ENCODE data around the gene ZNG1F.
"Not testable (repeated sequence)": the region's sequence is repeated elsewhere in the genome, so short reads cannot be mapped to it uniquely, and the experiment has no call there.

The ZNG1F gene

DNA sequence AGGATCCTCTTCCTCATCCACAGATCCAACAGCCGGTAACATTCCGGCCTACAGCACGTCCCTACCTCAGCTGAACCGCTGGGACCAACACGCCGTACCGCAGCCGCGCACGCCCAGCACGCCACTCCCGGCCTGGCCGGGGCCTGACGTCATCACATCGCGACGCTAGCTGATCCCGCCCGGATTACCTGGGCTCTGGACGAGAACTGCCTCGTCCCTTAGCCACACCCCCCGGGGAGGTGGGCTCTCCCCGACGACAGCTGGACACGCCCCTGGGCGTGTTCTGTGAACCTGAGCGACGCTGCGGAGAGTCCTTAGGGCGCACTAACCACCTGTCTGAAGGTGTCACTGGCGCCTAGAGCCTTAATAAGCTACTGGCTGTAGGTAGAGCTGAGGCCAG, at the start of gene ZNG1F:
Gene ZNG1F, minus strand, starts transcription at position 101 of the 400 bp plus-strand sequence. Its CDS starts 59 bp downstream, at position 42.
- DNase-seq: not testable (repeated sequence)

DNA sequence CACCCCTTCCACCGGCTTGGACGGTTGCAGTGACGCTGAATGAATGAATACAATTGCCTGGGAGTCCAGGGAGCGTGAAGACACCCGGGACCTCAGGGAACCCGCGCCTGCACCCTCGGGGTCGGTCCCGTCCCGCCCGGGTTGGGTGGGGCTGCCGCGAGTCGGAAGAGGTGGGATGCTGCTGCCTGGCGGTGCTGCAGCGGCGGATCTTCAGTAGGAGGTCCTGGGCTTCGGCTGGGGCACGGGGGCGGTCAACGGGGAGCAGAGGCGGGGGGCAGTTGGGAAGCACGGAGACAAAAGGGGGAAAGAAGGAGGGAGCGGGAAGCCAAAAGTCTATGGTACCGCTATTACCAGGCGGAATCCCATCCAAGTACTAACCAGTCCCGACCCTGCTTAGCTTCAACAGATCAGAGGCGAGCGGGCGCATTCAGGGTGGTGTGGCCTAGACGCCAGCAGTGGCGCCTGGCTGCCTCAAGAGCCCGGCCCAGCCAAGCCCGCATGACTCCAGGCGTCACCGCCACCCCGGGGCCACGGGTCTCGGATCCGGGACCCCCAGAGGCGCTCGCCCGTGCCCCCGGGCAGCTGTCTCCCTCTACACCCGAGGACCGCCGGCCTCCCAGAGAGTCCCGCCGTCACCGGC, 48.1 kb upstream of the ZNG1F start:
- peak; percentile 69 to 73 for DNase-seq

DNA sequence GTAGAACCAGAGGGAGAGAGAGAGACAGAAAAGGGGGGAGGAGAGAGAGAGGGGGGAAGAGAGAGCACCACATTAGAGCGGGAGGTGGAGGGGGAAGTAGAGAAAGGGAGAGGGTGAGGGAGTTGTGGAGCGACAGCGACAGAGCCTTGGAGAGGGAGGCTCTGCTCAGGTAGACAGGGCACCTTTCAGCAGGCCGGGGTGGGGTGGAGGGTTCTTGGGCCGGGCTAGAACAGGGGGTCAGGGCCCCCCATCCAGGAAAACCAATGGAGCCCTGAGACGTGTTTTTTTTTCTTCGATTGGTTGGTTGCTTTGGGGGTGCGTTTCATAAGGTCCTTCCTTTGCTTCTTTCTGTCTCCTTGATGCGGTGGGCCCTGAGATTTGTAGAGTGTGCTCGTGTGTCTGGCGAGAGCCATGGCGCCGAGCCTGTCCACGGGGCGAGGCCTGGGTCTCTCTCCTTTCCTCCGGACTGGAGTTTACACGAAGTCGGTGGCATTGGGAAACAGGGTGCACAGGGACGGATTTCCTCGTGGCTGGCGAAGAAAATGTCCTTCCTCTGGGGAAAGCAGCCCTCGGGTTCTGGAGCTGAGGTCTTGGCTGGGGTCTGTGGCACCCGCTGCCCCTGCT, 47.5 kb upstream of the ZNG1F start:
- not testable (repeated sequence) for DNase-seq

DNA sequence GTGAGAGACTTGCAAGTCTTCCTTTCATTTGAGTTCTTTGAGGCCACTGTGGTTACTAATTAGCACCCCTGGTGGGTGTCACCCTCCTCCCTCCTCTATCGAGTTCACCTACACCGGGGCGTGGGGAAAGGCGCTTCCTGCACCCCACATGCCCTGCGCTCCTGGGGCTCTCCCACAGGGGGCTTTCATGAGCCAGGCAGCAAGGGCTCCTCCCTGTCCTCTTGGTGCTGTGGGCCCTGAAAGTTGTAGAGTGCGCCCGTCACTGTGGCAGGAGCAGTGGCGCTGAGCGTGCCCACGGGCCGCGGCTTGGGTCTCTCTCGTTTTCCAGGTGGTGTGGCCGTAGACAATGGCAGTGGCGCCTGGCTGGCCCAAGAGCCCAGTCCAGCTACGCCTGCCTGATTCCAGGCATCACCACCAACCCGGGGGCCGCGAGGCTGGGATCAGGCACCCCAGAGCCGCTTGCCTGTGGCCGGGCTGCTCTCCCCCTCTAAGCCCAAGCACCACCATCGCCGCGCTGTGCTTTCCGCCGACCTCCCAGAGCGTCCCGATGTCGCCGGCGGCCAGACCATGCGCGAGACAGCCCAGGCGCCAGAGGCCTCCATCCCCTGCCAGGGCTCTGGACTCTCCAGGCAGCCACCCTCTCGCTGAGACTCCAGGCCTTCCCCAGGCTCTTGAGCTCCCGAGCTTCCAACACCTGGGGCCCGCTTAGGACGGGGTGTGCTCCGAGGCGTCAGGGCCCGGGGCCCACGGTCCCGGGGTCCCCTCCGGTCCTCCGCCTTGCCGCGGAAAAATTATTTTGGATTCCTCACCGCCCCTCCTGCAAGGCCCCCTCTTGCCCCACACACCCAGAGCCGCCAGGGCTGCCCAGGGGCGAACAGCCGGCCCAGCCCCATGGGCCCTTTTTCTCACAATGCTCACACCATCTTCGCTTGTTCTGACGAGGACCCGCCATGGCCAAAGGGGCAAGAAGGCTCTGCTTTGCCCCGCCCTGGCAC, 46.0 kb upstream of the ZNG1F start:
- DNase-seq: peak; percentile 54 to 61

DNA sequence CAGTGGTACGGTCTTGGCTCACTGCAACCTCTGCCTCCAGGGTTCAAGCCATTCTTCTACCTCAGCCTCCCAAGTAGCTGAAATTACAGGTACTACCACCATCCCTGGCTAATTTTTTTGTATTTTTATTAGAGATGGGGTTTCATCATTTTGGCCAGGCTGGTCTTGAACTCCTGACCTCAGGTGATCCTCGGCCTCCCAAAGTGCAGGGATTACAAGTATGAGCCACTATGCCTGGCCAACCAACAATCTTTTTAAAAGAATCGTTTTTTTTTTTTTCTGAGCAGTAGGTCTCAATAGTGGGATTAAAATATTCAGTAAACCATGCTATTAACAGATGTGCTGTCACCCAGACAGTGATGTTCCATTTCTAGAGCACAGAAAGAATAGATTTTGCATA, 45.1 kb upstream of the ZNG1F start:
- not testable (repeated sequence) for DNase-seq

DNA sequence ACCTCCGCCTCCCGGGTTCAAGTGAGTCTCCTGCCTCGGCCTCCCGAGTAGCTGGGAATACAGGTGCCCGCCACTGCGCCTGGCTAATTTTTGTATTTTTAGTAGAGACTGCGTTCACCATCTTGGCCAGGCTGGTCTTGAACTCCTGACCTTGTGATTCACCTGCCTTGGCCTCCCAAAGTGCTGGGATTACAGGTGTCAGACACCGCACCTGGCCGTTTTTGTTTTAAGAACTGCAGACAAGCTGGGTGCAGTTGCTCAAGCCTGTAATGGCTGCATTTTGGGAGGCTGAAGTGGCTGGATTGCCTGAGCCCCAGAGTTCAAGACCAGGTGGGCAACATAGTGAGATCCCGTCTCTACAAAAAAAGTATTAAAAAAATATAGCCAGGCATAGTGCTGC, 43.2 kb upstream of the ZNG1F start:
- DNase-seq: not testable (repeated sequence)

DNA sequence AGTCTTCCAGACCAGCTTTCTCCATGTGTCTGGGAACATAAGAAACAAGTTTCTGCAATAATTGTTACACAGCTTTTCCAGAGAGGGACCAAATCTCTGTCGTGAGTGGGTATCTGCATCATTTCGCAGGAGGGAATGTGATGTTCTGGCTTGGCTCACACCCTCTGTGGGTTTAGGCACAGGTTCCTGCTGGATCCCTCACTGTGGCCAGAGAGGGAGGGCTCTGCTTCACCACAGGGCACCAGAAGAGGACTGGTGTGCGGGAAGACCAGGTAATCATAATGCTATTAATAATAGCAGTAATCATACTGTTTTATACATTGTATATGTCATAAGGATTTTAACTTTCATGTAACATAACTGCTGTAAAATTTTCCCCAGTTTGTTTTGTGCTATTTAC, 41.3 kb upstream of the ZNG1F start:
- not testable (repeated sequence) for DNase-seq

DNA sequence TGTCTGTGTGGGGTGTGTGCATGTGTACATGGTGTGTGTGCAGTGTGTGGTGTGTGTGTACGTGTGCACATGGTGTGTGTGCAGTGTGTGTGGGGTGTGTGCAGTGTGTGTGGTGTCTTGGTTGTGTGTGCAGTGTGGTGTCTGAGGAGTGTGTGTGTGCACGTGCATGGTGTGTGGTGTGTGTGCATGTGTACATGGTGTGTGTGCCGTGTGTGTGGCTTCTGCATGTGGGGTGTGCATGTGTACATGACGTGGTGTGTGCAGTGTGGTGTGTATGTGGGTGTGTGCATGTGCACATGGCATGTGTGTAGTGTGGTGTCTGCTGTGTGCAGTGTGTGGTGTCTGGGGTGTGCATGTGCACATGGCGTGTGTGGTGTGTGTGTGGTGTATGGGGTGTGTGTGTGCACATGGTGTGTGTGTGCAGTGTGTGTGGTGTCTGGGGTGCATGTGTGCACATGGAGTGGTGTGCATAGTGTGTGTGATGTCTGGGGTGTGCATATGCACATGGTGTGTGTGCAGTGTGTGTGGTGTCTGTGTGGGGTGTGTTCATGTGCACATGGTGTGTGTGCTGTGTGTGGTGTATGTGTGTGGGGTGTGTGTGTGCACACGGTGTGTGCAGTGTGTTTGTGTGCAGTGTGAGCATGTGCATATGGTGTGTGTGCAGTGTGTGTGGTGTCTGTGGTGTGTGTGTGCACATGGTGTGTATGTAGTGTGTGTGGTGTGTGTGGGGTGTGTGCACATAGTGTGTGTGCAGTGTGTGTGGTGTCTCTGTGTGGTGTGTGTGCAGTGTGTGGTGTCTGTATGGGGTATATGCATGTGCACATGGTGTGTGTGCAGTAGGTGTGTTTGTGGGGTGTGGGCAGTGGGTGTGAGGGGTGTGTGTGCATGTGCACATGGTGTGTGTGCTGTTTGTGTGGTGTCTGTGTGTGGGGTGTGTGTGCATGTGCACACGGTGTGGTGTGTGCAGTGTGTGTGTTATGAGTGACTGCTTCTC, 40.6 kb upstream of the ZNG1F start:
- no peak for DNase-seq

DNA sequence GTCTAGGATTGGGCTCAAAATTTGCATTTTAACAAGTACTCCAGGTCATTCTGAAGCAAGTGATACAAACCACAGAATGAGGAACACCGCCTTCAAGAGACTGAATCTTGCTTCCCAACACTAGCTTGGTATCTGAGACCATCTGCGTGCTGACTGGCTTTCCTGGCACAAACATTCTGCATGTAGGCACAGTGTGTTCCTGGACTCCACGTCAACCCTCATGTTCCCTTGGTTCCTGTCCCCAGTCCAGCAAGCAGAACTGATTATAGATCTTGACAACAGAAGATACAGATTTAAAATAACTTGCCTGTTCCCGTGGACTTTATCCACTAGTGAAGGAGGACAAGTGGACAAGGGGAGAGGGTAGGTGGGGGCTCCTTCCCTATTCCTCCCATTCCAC, 30.7 kb upstream of the ZNG1F start:
- not testable (repeated sequence) for DNase-seq

DNA sequence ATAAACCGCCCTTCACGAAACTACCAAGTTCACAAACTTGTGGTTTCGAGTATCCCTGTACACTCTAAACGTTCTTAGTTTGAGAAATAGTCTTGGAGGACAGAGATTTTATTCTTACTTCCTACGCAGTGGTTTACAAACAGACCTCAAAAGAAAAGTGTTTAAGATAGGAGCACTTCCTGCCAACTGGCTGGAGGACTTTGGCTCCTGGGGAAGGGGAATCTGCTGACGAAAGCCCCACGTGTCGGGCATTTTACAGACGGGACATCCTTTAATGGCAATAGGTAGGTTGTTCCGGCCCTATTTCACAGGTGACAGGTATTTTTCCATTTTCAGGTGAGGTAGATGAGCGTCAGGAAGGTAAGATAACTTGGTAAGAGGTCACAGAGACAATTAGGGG, 678 bp downstream of the ZNG1F start:
- DNase-seq: not testable (repeated sequence)

DNA sequence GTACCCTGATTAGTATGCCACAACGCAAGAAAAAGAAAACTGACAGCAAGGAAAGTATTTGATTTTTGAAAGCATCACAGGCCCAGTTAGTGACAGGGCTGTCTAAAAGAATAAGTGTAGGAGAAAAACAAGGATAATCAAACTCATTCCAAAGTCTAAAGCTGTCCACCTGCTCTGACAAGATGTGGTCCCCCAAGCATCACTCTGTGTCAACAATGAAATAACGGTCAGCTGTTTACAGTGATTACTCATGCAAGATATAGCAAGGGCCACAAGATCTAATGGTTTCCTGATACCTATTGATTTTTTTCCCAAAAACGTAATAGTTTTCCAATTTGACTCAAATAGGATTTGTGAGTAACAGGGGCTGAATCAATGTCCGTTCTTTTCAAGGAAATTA, 14.1 kb downstream of the ZNG1F start:
- DNase-seq: not testable (repeated sequence)

DNA sequence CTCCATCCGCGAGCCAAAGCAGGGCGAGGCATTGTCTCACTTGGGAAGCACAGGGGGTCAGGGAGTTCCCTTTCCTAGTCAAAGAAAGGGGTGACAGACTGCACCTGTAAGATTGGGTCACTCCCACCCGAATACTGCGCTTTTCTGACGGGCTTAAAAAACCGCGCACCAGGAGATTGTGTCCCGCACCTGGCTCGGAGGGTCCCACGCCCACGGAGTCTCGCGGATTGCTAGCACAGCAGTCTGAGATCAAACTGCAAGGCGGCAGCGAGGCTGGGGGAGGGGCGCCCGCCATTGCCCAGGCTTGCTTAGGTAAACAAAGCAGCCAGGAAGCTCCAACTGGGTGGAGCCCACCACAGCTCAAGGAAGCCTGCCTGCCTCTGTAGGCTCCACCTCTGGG, 39.0 kb downstream of the ZNG1F start:
- DNase-seq: not testable (repeated sequence)

DNA sequence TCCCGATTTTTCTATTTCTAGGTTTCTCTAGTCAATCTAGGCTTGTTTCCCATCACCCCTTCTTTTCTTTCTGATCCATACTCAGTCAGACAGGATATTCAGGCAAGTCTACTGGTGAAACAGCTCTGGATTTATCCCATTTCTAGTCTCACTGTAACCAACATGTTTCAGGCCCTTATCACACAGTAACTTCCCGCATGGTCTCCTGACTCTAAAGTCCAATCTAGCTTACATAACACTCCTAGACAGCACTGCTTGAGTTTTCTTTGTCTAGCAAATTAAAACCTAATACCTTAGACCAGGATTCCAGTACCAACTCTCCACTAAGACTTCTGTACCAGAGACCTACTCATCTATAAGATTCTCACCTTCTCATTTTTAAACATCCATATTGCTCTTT, 47.2 kb downstream of the ZNG1F start:
- not testable (repeated sequence) for DNase-seq

DNA sequence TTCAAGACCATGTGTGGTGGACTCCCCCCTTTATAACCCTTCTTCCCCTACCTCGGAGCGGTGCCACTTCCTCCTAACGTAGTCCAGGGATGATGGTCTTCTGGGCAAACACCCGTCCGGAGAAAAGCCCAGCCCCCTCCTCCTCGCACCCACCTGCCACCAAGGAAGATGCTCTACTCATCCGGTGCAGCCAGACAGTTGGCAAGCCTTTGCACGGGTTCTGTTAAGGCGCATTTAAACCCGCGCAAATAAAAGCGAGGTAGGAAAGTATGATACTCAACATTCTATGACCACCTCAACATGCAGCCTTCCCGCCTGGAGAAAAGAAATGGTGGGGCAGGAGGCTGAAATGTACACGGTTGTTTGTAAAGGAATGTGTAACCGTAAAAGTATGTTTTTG, 60.5 kb downstream of the ZNG1F start, which contains the start of gene FOXD4L6:
Gene FOXD4L6, minus strand, starts transcription at position 101 of the 400 bp plus-strand sequence. CDS start 298 bp downstream, outside the sequence.
- DNase-seq: not testable (repeated sequence)

DNA sequence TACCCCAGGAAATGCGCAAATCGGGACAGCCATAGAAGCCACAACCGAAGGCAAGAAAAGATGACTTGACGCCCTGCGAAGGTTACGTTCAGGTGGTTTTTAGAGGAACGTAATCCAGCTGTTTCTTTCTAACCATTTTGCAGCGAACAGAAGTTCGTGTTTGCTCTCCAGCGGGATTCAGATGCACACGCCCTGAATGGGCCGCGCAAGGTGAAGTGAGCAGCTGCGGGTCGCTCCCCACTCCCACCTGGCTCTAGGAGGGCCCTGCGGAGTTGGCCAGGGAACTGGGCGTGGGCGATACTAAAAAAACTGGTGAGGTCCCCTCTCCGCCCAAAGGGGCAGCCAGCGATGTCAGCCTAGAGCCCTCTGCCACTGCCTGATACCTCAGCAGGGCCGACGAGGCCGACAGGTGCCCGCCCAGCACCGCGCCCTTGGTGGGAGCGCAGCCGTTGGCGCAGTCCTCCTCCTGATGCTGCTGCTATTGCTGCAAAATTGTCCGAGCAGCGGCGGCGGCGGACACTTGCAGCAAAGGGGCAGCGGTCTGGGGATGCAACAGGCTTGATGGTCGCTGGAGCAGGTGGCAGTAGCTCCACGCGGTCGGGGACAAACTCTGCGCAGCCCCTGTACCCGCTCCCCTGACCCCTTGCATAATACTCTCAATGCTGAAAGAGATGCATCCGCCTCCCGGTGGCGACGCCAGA, 62.2 kb downstream of the ZNG1F start:
- DNase-seq: not testable (repeated sequence)

DNA sequence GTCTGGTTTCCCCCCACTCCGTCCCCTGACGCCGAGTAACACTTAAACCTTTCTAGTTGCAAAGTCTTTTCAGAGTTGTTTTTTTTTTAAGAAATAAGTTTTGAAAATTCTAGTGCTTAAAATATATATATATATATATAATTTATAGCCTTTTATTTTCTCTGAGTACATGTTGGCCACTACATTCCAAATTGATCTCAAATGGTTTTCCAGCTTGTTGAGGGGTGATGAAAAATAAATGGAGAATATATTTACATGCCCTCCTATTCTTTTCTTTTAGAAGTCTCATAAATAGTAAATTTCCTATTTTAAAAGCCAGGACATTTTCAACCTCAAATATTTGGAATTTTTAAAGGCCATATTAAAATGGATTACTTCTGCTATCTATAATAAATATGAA, 63.2 kb downstream of the ZNG1F start:
- DNase-seq: not testable (repeated sequence)

DNA sequence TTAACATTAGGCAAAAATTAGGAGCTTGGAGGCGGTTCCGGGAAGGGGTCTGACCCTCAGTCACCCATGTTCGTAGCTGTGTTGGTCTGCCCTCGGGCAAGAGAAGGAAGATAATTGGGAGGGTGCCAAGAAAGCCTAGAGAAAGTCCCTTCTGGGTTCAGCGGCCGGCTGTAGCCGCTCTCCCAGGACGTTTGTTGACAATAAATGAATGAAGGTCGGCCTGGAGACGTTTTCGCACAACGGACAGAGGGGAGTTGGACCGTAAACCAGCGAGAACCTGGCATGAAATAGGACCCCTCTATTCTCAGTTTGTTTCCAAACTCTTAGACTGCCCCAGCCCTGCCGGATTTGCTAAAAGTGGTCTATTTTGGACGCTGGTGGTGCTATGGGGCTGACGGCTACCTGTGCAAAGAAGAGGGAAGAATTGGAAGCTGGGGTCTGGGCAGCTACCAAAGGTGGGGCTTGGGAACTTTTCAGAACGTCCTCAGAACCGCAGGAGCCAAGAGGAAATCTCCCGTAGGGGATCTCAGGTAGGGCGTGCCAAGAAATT, 63.9 kb downstream of the ZNG1F start:
- DNase-seq: not testable (repeated sequence)

DNA sequence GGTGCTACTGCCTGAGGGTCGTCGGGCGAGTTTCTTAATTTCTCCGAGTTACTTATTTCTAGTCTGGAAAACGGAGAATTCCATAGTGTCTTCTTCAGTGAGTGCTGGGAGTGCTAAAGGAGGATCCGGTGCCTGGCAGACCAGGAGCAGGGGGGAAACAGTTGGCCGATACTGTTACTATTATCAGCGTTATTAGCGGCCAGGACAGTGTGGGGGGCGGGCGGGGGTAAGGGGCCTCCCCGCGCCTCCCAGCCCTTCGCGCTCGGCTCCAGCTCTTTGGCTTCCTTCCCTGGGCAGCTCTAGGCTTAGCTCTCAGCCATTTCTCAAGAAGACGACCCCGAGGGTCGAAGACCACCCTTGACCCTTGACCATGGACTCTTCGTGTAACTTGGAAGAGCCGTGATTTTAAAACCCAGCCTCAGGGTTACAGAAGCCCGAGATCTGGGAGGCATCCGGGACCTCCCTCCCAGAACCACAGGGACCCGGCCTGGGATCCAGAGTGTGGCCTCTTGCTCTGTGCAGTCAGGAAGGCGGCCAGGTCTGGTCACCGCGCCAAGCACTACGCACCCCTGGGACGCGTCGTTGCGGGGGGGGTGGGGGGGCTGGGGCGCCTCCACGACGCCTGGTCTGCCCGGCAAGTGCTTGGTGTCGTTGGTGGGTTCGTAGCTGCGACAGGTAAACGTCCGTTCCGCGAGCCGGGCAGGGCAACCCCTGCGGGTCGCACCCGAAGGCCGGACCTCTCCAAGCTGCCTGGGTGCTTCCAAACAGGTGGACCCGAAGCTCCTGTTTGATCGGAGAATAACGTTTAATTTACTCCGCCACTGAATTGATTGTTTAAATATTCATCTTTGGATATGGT, 64.6 kb downstream of the ZNG1F start:
- DNase-seq: not testable (repeated sequence)

DNA sequence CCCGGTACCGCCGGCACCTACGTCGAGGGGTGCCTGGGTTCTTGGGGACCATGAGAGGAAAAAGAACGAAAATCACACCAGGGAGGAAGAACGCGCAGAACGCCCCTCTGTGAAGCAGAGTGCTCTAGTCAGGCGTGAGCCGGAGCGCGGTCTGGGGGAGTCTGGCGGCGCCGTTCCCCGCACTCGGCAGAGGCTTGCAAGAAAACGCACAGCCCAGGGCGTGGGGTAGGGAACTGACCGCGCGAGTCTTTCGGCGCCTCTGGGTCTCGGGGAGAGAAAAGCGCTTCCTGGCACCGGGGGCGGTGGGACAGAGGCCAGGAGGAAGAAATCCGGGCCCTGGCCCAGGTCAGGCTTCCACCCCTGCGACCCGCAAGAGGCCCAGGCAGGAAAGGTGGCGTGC, 65.3 kb downstream of the ZNG1F start:
- not testable (repeated sequence) for DNase-seq

DNA sequence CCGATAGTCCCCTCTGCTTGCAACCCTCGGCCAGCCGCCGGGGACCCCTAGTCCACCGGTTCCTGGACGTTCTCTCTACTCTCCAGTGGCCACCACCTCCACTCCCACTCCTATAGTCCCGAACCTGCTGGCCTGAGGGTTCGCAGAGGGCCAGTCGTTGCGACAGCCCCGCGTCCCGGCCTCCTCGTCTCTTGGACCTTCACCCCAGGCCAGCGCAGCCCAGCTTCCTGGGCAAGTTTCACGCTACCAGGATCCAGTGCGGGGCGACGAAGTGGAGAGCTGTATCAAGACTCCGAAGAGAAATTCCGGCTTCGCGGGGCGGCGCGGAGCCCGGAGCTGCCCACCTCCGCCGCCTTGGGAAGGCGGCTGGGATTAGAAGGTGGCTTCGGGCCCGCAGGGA, 65.7 kb downstream of the ZNG1F start:
- DNase-seq: not testable (repeated sequence)
